Stimulated activated CD8-positive, alpha-beta memory T cell treated with anti-CD3 and anti-CD28 coated beads, Interleukin-2, amount 100 ng/mL, for 48 hours (primary cell): ENCODE measurements around the gene MYRFL.
"Not testable (repeated sequence)": the region's sequence is repeated elsewhere in the genome, so short reads cannot be mapped to it uniquely, and the experiment has no call there.

Source experiments
- DNase-seq, 2 donors: peaks; one replicate each; pipeline ENCODE4 v3.0.0-alpha.2; 2020; ENCODE audit warnings: low read depth in 2 of 2

Gene MYRFL

GRCh38 chr12:69988481-69989321 lies 163.7 kb downstream of the MYRFL start:
- DNase-seq, result no peak

DNA sequence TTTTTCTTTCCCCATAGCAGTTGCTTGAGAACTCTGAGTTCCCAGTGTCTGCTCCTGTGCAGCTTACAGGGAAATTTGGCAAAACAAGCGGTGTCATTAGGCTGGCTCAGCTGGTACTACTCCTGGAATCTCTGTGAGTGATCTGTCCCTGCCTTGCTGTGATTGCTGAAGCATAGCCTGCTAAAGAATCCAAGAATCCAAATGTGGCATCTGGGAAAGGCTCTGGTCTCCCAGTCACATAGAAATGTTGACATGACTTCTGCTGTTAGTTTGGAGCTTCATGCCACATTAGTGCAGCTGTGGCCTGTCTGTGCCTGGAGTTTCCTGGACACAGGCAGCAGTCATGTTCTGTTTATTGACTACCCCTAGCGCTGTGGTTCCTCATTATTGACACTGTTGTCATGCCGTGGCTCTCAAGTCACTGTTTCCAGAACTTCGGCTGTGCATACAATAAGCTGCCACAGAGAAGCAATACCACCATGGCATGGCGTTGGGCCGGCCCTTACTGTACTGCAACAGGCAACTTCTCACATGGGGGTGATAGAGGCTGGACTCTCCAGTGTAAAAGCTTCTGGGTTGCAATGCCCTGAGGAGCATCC lies 166.8 kb downstream of the MYRFL start:
- no peak for DNase-seq

DNA sequence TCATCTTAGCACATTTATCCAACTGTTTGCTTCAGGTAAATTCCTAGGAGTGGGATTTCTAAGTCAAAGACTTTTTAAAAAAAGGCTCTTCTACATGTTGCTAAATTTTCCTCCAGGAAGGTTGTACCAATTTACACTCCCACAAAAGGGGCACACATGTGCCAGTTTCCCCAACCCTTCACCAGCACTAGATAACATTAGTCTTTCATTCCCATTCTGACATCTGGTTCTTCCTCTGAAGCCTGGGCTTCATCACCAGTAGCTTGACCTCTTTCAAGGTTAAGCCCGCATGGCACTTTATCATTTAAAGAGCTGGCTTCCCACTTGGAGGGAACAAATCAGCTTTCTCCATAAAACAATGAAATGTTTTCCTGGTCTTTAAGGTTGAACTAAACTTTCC lies 168.4 kb downstream of the MYRFL start:
- DNase-seq, result no peak

DNA sequence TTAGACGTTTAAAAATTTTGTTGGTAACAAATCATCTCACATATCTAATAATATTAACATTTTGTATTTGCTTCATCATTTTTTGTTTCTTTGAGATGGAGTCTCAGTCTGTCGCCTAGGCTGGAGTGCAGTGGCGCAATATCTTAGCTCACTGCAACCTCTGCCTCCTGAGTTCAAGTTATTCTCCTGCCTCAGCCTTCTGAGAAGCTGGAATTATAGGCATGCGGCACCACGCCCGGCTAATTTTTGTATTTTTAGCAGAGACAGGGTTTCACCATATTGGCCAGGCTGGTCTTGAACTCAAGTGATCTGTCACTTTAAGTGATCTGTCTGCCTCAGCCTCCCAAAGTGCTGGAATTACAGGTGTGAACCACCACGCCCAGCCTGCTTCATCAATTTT lies 169.1 kb downstream of the MYRFL start:
- not testable (repeated sequence) for DNase-seq

GRCh38 chr12:69994724-69995173 lies 169.7 kb downstream of the MYRFL start:
- DNase-seq, result no peak

DNA sequence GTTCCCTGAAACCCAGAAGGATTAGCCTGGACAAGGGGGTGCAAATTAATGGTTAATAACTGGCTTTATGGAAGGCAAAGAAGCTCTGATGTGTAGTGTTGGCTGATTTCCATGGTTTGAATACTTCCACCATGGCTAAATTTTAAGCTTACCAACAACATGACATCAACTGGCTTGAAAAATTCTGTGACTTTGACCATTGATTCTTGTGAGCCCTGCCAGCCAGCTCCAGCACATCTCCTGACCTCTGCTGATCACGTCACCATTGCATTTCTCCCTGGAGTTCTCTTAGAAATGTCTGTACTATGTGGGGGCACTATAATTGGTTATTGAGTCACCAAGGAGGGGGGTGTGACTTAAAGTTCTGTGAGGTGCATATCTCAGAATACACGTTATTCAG lies 171.2 kb downstream of the MYRFL start:
- DNase-seq, result no peak

DNA sequence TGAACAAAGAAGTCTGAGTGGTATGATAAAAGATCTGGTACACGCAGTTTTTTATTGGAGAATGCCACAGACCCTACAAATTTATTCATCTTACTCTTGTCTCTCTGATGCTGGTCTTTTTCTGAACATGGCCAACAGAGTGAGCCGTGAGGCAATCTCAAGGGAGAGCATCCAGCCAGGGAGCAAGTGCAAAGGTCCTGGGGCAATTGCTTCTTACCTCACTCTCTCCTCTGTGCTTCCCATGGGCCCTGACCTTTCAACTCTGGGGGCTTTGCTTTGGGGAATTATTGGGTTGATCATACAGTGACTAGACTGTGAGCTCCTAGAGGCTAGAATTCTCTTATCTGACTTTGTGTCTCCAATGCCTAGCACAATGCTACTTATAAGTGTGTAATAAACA lies 171.7 kb downstream of the MYRFL start:
- no peak for DNase-seq

DNA sequence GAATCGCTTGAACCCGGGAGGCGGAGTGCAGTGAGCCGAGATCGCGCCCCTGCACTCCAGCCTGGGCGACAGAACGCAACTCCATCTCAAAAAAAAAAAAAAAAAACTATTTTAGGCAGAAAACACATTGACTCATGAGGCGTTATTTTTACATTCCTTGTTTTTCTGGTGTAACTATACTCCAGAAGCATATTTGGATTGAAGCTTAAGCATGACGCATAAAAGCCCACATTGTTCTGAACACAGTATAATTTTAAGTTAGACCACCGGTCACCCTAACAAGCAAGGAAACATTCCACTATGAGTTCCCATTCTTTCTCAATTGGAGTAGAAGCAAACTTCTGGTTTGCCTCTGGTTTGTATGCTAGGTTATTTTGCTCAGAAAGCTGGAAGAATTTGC lies 173.0 kb downstream of the MYRFL start:
- DNase-seq, result no peak

- DNase-seq, result no peak
These were observed 173.9 kb downstream of the MYRFL start for GRCh38 chr12:69998922-69999321.

DNA sequence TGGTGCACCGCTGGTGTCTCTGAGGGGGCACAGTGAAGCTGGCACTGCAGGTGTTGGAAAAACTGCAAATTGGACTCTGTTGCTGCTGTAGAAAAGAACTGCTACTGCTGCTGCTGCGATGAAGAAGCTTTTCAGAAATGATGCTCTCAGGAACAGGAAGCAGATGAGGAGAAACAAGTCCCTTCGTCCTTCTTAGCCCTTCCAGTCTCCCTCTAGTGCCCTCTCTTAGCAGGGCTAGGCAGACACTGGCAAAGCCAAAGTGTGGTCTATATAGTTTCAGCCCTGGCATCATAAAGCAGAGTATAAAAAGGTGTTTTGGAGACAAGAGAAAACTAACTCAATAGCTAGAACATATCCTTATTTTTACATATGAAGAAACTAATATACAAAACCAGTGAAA lies 174.5 kb downstream of the MYRFL start:
- DNase-seq, result no peak

DNA sequence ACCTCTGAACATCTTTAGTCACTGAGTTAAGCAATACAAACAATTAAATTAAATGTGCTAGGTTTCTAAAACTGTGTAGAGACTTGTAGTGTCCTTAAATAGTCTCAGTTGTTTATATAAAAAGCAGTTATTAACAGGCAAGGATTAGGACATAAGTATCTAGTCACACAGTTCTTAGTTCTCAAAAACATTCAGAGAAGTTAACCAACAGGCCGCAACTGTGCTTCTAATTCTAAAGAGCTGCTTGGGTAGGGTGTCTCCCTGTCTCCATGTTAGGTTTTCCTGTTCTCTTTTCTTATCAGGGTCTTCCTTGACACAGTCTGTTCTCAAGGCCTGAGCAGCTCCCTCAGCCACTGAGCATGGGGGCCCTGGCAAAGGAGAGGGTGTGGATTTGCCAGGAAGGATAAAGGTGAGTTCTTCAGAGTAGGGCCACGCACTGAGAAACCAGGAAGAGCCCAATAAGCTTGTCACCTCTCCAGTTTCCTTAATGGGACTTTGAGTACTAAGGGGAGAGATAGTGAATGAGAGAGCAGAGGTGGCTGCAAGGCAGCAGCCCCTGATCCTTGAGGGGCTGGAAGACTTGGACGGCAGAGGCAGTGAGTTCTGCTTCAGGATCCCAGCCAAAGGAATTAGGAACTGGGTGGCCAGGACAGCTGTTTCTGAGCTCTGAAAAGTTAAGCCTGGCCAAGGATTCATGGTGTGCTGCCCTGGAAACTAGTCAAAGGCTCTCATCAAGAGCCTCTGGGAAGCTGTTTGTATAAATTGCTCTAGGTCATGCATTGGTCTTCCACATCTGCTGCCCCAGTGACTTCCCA lies 177.3 kb downstream of the MYRFL start:
- no peak for DNase-seq

DNA sequence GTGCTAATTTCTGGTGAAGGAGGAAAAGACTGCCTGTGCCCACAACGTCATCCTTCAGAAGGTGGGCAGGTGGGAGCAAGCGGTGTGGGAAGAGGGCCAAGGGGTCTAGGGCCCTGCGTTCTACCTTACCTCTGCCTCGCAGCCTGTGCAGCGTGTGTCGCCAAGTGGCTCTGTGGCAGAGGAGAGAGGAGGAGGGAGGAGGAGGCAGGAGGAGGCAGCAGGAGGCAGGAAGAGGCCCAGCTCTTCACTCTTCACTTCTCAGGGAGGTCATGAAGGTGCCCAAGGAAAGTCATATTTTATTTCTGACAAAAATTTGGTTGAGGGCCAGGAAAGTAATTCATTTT lies 177.9 kb downstream of the MYRFL start:
- DNase-seq, result no peak

DNA sequence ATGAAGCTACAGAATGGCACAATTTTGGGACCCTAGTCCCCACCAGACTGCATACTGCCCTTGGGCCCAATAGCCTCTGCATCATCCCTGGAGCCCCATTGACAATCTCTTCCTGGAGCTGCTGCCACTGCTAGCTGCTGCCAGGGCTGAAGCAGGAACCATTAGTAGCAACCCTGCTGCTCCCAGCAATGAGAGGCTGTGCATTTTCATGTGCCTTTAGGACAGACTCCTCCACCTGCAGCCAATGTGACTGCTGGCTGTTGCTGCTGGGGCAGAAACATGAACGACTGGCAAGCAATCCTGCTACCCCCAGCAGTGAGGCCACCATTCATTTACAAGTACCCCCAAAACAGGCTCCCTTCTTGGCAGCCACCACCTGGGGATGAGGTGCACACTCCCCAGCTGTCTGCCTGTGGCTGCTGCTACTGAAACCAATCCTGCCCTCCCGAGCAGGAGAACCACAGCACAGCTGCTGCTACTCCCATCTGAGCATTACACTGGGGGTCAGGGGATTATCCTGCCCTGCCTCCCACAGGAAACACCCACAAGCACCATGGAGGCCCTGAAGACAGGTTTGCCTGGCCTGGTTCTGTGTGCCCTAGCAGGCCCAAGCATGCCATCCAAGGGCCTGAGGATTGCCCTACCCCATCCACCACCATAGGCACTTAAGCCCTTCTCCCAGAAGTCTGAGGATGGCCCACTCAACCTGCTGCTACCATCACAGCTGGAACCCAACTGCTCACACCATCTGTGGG lies 181.0 kb downstream of the MYRFL start:
- no peak for DNase-seq

- no peak for DNase-seq
These were observed 181.6 kb downstream of the MYRFL start for GRCh38 chr12:70006619-70006973.

GRCh38 chr12:70007687-70008086 lies 182.7 kb downstream of the MYRFL start:
- DNase-seq, result no peak
